Renal cortex interstitium (tissue), 15 donors: ENCODE data around the gene SPRR3. TPM values are rescaled to one million over a fixed set of nuclear protein-coding genes. Genes with fewer than 3 reads are reported as not detected.

Experiments
- DNase-seq, 11 donors: peaks; one replicate each; pipeline ENCODE4 v3.0.0-alpha.2; 2013; ENCODE audit warnings: low read depth in 9 of 11, low spot score in 4 of 11; ENCODE audit errors: extremely low read depth in 1 of 11
- long read RNA-seq, 16 experiments: transcript quantifications; one replicate each; lab custom pipeline, GENCODE V29; 2026
- polyA plus RNA-seq, 3 donors: library from polyadenylated mRNA; unstranded; fragments of 120-200 nt; gene quantifications; one replicate each; pipeline ENCODE4 v1.2.1, GENCODE V29; 2013; ENCODE audit not compliant: insufficient read length in 3 of 3

SPRR3 gene
- polyA plus RNA-seq: not detected
- long read RNA-seq, donor 1: 0 reads
- long read RNA-seq, donor 2: 0 reads
- long read RNA-seq, donor 3: 0 reads
- long read RNA-seq, donor 4: 0 reads
- long read RNA-seq, donor 5: 0 reads
- long read RNA-seq, donor 6: 0 reads
- long read RNA-seq, donor 7: 0 reads
- long read RNA-seq, donor 8: 0 reads
- long read RNA-seq, donor 9: 0 reads
- long read RNA-seq, donor 10: 0 reads
- long read RNA-seq, donor 11: 0 reads
- long read RNA-seq, donor 12: 0 reads
- long read RNA-seq, donor 13: 0 reads
- long read RNA-seq, donor 14: 0 reads
- long read RNA-seq, donor 15: 0 reads
- long read RNA-seq, donor 16: 0 reads

- DNase-seq: no peak
These were observed at the start of gene SPRR3 for GRCh38 chr1:153001382-153001781. Gene SPRR3 (plus strand): TSS chr1:153001749. CDS start chr1:153003021, 1,272 bp downstream.

GRCh38 chr1:152953761-152954160 is 47.8 kb upstream of the SPRR3 start:
- DNase-seq: no peak

GRCh38 chr1:152954436-152954835 is 47.1 kb upstream of the SPRR3 start:
- no peak for DNase-seq

- DNase-seq: no peak
These were observed 44.0 kb upstream of the SPRR3 start for GRCh38 chr1:152957561-152957960.

GRCh38 chr1:152959273-152959672 is 42.3 kb upstream of the SPRR3 start:
- DNase-seq: no peak

- DNase-seq: no peak
These were observed 41.6 kb upstream of the SPRR3 start for GRCh38 chr1:152959801-152960451.

- no peak for DNase-seq
These were observed 41.0 kb upstream of the SPRR3 start for GRCh38 chr1:152960452-152961044.

GRCh38 chr1:152961226-152961891 is 40.2 kb upstream of the SPRR3 start:
- DNase-seq: no peak

GRCh38 chr1:152962876-152963415 is 38.6 kb upstream of the SPRR3 start:
- no peak for DNase-seq

GRCh38 chr1:152964536-152964935 is 37.0 kb upstream of the SPRR3 start:
- DNase-seq: no peak

- no peak for DNase-seq
These were observed 35.7 kb upstream of the SPRR3 start for GRCh38 chr1:152965853-152966252.

GRCh38 chr1:152967201-152967600 is 34.3 kb upstream of the SPRR3 start:
- DNase-seq: no peak

GRCh38 chr1:152968248-152968647 is 33.3 kb upstream of the SPRR3 start:
- no peak for DNase-seq

- no peak for DNase-seq
These were observed 32.5 kb upstream of the SPRR3 start for GRCh38 chr1:152969036-152969435.

GRCh38 chr1:152970495-152970894 is 31.1 kb upstream of the SPRR3 start, which contains the start of gene SPRR4:
Gene SPRR4 (plus strand): TSS chr1:152970648. CDS start chr1:152971891, 1,243 bp downstream.
- no peak for DNase-seq

GRCh38 chr1:152972196-152972886 is 29.2 kb upstream of the SPRR3 start:
- no peak for DNase-seq

- no peak for DNase-seq
These were observed 24.9 kb upstream of the SPRR3 start for GRCh38 chr1:152976688-152977087.

- no peak for DNase-seq
These were observed 23.9 kb upstream of the SPRR3 start for GRCh38 chr1:152977614-152978013.

- DNase-seq: no peak
These were observed 20.9 kb upstream of the SPRR3 start for GRCh38 chr1:152980676-152981075.
